ENCODE data around the gene SC5D.

The SC5D gene

DNA sequence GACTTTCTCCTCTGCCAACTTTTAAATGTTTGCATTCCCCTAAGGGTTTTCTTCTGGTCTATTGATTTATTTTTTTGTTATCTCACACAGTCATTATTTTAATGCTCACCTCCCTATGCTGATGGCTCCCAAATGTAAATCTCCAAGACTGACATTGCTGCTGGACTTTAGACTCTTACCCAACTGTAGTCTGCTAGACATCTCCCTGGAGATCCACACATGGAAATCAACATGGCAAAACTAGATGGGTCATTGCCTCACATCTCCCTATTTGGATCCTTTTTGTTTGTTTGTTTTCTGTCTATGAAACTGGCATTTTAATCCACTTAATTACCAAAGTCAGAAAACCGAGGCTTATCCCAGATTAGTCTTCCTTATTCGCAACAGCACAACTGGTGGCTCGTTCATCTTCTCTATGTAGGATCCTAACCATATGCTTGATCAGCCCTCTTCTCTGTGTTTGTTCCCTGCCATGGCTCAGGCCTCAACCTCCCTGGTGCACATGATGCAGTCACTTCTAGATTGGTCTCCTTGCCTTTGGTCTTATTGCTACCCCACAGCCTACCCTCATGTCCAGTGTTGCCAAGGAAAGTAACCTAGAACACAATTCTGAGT lies 37.3 kb downstream of the SC5D start:
- DNase-seq = no peak

DNA sequence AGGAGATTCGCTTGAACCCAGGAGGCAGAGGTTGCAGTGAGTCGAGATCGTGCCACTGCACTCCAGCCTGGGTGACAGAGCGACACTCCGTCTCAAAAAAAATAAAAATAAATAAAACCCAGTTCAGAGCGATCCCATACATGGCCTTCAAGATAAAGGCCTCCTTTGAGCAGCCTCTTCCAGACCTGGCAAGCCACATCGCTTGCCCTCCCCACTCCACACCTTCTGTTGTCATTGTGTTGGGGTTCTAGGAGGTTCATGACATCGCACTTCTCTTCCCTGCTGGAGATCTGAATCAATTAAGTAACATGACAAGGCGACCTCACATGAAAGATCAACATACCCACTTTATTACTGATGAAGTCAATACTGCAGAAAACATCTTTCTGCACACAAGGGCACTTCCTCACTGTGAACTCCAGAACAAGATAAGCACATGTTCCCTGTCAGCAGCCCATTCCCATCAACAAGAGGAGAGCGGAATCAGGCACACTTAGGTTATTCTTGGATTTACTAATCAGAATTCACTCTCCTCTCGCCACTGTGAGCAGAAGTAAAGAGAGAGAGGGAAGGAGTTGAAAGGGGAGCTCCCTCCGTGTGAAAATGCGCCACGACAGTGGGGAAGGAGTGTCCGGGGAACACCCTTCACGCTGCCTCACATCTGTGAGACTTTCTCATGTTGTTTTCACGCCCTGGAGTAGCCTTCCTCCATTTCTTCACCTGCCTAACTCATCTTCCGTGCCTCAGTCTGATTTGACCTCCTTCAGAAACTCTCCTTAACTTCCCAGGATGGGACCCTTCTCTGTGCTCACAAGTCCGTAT lies 38.3 kb downstream of the SC5D start:
- no peak for DNase-seq

DNA sequence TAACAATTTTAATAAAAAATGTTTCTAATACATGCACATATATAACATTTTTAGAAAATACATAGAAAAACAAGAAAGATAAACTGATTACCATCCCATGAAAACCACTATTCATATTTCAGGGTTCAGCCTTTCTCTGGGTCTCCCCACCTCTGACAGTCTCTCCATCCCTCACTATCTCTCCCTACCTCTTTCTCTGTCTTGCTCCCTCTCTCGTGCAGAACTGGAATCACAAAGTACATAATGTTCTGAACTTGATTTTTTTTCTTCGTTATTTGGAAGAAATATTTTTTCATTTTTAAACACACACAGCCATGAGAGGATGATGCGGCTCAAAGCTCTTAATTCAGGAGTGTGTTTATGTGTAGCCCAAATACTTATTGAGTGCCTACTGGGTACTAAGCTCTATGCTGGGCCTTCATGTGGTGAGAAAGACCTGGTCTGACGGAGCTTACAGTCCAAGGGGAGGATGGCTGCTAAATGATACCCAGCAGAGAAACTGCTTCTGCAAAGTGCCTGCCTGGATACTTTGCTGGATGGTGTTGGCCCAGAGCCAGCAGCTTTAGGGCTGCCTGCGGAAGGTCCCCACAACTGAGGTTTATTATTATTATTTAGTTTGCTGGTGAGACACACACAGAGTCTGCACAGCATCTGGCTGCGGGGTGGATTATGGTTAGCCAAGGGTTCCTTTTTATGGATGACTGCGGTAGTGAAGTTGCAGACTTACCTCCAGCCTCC lies 42.6 kb downstream of the SC5D start:
- no peak for DNase-seq

DNA sequence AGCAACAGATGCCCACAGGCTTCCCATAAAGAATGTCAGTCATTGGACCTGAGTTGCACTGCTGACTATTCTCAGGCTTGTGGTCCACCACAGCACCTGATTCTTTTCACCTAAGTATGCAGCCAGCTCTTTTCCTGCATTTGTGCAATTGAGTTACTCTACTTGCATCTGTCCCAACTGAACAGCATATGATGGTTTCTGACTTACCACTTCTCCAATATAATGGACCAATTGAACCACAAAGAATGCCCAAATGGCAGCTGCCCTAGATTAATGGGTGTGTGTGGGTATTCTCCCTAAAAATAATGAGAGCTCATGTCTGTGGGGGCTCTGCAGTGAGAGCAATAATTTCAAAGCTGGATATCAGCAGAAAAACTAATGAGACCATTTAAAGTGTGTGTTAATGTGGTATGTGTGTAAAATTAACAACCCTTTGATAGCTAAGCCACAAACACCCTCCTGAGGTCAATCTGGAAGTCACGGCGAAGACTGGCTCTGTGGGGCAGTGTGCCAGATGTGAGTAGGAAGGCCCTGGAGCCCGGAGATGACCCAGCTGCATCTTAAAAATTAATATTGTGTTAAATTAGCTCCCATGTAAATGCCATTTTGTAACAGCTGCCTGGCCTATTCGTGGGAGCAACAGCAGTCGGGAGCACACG lies 43.8 kb downstream of the SC5D start:
- no peak for DNase-seq

DNA sequence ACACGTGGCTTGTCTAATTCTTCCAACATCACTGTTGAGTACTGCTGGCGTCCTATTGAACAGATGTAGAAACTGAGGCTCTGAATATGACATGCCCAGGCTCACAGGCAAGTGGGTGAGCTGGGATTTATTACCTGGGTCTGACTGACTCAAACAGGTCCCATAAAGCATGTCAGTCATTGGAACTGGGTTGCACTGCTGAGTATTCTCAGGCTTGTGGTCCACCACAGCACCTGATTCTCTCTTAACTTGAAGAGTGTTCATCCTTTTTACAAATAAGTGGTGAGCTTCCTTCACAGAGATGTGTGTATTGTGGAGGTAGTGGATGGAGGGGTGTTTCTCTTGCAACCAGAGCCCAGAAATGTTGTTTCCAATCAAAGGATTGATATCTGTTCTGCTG lies 44.5 kb downstream of the SC5D start:
- no peak for DNase-seq

DNA sequence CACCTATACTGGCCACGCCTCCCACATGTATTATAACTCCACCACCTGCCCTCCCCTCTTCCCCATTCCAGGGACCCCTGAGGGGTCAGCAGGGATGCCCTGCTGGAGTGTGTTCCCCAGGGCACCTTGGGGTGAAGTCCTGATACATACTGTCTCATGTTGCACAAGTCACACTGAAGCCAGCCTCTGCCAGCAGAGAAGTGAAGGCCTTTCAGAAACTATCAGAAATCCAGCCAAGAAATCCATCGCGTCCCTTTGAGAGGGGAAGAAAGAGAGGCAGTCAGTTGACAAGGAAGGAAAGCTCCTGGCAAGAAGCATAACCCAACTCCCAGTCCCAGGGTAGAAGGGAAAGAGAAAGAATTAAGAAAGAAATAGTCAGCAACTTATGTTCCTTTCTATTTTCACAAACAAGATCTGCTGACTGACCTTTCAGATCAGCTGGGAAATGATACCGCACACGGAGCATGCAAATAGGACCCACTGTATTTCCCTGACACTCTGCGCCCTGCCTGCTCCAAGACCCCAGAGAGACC lies 45.2 kb downstream of the SC5D start:
- no peak for DNase-seq

DNA sequence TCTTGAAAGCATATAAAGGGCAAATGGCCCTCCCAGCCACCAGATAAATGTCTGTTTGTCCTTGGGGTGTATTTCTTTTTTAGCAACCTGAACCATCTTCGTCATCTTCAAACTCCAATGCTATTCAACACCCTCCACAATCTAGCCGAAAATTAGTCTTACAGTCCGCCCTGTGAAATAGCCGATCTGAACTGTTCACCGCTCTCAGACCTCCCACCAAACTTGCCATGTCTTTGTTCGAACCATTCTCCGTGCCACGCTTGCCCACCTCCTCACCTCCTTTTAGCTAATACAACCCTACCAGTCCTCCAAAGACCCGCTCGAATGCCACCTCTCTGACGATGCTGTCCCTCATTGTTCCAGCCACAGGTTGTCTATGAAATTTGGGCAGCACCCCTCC lies 46.0 kb downstream of the SC5D start:
- DNase-seq = no peak

DNA sequence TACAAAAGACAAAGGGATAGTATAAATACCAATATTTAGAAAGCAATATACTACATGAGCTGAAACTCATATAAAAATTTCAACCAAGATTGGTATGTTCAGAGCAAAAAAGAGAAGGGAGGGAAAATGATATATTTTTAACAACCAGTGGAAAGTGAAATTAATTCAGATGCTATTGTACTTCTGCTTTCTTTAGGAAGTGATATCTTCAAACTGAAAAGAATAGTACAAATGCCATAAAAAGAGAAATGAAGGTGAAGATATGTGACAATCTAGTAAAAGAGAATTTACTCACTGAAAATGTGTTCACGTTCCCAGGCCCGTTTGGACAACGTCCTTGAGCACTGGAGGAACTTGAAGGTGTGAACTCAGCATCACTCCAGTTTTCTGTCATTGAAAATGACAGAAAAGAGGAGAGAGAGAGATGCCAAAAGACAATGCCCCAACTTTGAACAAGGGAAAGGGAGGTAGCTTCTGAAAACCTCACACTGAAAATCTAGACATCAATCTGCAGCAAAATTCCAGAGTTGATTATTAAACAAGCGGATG lies 47.5 kb downstream of the SC5D start:
- no peak for DNase-seq

DNA sequence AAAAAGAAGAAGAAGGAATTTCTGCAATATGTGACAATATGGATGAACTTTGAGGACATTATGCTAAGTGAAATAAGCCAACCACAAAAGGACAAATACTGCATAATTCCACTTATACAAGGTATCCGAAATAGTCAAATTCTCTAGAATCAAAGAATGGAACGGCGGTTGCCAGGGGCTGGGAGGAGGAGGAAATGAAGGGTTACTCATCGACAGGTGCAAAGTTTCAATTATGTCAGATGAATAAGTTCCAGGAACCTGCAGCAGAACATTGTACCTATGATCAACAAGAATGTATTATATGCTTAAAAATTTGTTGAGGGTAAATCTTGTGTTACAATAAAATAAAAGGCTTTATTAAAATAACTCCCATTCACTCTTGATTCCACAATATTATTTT lies 49.0 kb downstream of the SC5D start:
- DNase-seq = no peak

DNA sequence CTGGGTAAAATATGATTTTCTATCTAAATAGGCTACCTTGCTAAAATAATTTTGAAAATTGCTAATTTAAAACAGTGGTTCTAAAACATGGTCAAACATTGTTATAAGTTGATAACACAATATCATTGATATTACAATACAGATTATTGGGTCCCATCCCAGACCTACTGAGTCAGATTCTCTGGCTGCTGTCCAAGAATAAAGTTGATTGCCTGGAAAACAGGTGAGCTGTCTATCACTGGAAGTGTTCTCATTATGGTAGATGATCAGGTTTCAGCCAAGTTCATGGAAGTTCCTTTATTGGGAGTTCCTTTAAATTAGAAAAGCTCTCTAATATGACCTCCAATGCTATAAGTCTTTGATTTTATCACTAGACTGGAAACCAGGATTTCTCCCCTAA lies 52.3 kb downstream of the SC5D start:
- DNase-seq = no peak

DNA sequence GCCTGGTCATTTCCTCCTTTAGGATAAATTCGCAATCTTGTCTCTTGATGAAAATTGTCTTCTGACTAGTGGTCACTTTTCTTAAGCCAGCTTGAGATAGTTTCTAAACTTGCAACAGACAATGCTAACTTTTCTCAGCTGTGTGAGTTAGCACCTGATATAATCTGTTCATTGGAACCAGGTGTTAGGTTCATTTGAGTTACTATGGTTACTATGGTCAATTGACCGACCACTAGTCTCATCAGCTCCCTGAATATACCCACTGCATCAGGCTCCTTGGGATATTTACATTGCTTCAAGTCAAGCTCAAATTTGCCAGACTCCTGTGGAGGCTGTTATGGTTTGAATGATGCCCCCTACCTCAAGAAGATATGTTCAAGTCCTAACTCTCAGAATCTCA lies 54.5 kb downstream of the SC5D start:
- no peak for DNase-seq

DNA sequence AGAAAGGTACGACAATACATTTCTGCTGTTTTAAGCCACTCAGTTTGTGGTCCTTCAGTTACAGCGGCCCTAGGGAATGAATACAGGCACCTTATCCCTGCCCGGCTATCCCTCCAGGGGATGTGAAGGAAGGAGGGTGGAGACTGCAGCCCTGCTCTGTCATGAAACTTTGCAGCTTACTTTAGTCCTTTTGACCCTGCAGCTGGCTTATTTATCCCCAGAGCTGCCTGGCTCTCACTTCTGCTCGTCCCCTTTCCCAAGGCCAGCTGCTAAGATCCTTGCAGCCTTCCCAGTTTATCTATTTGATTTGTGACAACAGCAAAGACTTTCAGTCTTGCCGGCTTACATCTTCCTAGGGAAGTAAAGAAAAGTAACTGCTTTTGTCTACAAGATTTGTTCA lies 55.2 kb downstream of the SC5D start:
- DNase-seq = no peak

DNA sequence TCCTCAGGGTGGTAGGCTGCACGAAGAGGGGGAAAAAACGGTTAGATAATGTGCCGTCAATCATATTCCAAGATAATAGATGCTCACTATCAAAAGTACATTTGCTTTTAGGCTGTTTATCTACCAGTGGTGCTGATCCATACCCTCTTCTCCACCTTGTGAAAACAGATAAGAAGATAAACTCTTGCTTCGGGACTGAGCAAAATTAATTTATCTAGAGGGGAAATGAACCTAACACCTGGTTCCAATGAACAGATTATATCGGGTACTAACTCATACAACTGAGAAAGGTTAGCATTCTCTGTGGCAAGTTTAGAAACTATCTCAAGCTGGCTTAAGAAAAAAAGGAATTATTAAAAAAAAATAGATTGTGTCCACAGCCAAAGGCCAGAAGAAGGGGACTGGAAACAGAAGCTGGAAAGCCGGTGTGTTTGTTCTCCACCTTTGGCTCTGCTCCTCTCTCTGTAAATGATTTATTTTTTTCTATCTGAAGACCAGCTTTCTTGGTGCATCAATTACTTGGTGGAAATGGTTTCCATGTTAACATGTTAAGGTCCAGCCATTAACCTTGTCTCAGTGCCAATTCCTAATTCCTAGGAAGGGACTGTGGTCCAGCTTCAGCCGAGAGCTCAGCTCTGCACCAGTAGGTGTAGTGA lies 55.8 kb downstream of the SC5D start:
- no peak for DNase-seq

DNA sequence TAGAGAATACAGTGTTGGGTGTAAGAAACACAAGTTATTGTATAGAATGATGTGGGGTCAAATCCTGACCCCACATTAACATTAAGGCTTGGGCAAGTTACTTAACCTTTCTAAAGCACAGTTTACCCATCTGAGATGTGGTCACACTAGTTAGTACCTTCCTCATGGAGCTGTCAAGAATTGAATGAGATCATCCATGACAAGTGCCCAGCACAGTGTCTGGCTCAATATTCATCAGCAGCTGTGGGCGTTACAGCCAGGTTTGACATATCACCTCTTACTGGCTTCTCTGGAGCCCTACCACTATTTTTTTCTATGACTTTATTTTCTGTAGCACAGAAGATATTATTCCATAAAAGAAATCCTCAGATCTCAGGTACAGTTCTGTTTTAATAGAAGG lies 57.2 kb downstream of the SC5D start:
- DNase-seq = no peak

DNA sequence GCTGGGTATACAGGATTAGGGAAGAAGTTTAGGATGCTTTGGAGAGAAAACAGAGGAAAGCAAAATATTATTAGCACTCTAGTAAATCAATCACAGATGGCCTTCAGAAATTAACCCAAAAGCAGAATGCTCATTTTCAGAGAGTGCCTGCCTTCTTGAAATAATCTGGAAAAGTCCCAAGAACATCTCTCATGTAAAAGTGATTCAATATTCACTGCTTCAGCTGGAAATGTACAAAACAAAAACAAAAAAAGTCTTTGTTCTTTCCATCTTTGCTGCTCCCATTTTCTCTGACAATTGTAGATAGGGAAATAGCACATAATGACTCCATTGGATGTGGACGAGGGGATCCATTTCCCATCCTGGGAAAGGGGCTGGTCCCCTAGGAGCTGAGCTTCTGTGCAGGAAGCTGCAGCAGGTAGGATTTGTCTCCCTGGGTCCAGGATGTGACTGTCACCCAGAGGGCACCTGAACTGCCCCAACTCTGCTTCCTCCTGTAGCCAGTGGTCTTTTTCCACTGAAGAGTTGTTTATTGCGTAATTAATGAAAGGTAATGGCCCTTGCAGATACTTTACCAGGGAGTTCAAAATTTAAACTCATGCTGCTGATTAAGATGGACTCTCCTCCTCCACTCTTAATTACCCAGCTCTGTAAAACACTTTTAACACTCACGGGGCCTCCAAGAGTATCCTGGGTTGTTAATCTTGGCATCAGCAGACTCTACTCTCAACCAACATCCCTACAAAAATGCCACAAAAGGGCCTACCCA lies 57.9 kb downstream of the SC5D start:
- no peak for DNase-seq

DNA sequence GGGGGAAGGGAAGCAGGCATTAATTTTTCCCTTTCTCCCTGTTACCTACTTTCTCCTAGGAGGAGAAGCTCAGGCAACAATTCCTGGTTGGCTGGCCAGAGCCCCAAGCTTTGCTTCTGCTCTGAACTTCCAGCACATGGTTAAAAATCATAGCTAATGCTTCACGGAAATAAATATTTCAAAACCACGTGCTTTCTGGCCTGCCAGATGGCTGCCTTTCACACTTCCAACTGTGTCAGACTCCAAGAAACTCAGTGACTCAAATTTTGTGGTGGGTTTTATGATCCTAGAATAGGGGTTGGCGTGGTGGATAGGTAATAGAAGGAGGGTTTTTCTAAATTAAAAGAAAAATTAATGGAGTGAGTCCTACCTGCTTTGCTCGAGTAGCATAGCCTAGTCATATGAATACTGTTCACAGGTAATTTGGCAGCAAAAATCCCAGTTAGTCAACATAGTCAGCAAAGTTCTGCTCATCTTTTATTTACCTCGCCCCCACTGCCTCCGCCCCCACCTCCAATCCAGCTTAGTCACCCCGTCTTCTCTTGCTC lies 58.6 kb downstream of the SC5D start:
- no peak for DNase-seq

DNA sequence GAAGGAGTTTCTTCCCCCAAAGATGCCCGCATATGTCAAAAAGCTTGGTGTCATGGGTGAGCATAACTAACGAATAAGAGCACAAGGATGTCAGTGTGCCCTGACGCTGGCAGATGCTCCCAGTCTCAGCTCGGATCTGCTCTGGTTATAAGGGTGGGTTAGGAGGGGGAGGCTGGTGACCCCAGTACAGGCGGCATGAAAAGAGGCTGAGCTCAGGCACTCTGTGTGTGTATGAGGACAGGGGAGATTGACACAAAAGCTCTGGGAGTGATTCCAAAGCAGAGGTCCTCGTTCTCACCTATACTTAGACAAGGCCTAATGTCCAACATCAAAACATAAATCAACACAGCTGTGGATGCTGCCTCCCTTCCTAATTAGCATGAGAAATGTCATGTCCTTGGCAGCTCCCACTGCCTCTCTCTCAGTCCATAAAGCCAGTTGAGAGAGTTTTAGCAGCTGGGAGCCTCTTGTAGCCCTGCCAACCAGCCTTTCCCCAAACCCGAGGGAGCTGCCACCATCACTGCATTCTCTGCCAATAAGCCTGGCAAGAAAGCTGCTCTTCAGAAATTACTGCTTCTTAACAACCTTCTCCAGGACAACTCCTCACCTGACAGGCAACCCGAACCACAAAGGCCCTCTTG lies 59.8 kb downstream of the SC5D start:
- no peak for DNase-seq

DNA sequence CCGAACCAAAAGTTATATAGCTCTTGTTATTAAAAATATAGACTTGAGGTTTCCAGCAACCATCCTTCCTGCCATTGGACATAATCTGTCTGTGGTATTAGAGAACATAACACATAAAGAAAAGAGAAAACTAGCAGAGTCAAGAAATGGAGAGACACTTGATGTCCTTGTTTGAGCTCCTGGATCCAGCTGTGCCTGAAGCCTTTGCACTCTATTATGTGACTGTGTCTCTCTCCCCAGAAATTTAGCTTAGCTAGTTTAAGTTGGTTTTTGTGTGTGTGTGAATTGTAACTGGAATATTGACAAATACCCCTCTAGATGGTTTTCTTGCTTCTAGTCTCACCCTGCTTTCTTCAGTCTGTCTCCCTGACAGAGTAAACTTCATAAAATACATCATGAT lies 61.6 kb downstream of the SC5D start:
- DNase-seq = no peak

DNA sequence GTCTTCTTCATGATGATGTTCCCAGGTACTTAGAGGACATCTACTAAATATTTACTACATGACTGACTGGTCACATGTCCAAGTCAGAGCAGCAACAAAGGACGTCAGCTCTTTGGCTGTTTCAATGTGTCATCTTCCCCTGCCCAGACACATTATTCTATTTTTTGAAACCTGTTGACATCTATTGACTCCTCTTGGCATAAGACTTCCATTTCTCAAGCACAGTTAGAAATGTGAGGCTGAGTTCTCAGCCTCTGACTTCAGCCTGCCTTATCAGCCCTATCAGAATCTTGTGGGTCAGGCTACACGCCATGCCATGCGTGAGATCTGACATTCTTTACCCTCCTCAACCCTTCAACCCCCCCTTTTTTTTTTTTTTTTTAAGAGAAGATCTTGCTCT lies 63.8 kb downstream of the SC5D start:
- DNase-seq = no peak
